ENCODE measurements around the gene RPLP1.

DNA sequence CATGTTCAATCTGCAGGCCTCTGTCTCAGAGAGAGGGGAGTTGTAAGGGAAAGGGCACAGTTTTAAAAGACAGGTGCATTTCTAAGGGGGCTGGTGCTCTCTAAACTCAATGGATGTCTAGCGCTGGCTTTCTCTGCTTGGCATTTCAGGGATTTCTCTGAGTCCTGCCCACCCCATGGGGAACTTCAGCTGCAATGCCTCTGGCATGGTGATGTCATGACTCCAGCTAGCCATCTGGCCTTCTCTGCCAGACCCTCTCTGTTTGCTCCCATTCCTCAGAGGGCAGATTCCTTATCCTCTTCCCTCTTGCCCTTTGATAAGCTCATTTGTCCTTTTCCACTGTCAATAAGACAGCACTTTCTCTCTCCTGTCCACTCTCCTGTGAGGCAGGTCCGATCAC is 40.8 kb downstream of the RPLP1 start:
- TF ChIP-seq POLR2A (IDR thresholded peaks at IDR 0.05; ENCODE audit: low read depth, low read length) (no peak), TAF1 (IDR thresholded peaks at IDR 0.05; ENCODE audit: borderline replicate concordance, low read depth, low read length) (no peak), POLR2AphosphoS5 (IDR thresholded peaks at IDR 0.05; ENCODE audit: low read depth, low read length) (no peak)
